Measurements from ENCODE around the gene TPCN2.

DNA sequence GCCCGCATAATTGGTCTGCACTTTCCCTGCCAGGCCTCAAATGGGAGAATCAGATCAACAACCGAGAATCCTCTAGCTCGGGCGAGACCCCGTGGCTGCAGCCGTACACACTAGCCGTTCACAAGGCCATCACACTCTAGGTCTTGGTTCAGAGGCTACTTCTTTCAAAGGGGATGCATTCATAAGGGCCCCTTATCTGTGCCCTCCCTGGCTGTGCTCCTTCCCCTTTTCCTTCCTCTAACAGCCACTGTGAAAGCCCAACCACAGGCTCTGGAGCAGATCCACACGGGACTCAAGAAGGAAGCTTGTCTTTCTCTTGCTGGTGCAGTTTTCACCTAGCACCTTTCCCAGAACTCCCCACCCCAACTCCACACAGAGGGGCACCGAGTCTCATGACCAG is 131.5 kb downstream of the TPCN2 start:
- TF ChIP-seq EZH2 (IDR thresholded peaks at IDR 0.05; ENCODE audit: insufficient read depth, low read length), result no peak
- TF ChIP-seq, protein P1, sequence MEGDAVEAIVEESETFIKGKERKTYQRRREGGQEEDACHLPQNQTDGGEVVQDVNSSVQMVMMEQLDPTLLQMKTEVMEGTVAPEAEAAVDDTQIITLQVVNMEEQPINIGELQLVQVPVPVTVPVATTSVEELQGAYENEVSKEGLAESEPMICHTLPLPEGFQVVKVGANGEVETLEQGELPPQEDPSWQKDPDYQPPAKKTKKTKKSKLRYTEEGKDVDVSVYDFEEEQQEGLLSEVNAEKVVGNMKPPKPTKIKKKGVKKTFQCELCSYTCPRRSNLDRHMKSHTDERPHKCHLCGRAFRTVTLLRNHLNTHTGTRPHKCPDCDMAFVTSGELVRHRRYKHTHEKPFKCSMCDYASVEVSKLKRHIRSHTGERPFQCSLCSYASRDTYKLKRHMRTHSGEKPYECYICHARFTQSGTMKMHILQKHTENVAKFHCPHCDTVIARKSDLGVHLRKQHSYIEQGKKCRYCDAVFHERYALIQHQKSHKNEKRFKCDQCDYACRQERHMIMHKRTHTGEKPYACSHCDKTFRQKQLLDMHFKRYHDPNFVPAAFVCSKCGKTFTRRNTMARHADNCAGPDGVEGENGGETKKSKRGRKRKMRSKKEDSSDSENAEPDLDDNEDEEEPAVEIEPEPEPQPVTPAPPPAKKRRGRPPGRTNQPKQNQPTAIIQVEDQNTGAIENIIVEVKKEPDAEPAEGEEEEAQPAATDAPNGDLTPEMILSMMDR (IDR thresholded peaks at IDR 0.05; ENCODE audit: insufficient read depth, low read depth, low read length), result no peak
